HepG2 (cell line): ENCODE data around the gene DCAF4. TPM values are rescaled to one million over a fixed set of nuclear protein-coding genes. Genes with fewer than 3 reads are reported as not detected.

Experiments used
- ATAC-seq: fragments of 200-7000 bp; cut with Tn5 transposase; 3 replicates; pipeline ENCODE4 v1.9.1; 2020; ENCODE audit warnings: mild to moderate bottlenecking, moderate library complexity
- BruUV-seq: library from RNA; stranded (reverse); fragments of 400-500 nt; replicated peaks from 2 replicates; lab custom pipeline; 2021; lab: Mats Ljungman, UMichigan
- CTCF ChIA-PET: fragments of 300-600 bp; formaldehyde crosslinking; extraction: SDS; loops from one replicate; lab custom pipeline; 2021; ENCODE audit warnings: low total read pairs, inconsistent platforms, low intra/inter-chr PET ratio; lab: Yijun Ruan, JAX
- POLR2A ChIA-PET: fragments of 350-600 bp; sonication (Branson Sonifier 250); formaldehyde crosslinking; loops from one replicate; lab custom pipeline; 2020; ENCODE audit warnings: antibody characterized with exemption, inconsistent platforms; lab: Yijun Ruan, JAX
- DNase-seq: peaks from one replicate; pipeline ENCODE4 v3.0.0-alpha.2; 2015; ENCODE audit warnings: low spot score
- FAIRE-seq: peaks from 3 replicates; lab custom pipeline; 2011; peaks lifted over from hg19 to GRCh38; lab: Jason Lieb, UNC
- H2AFZ ChIP-seq: one replicate; pipeline ENCODE4 v1.6.1; 2011; ENCODE audit warnings: low read length, inconsistent platforms
- H3K27ac ChIP-seq: fragments of 300-600 bp; 3 replicates; pipeline ENCODE4 v1.8.0; 2011; ENCODE audit warnings: mixed run types, mild to moderate bottlenecking, mixed read lengths, low read length, inconsistent platforms; ENCODE audit not compliant: insufficient read depth; ENCODE audit errors: extremely low read length
- H3K27me3 ChIP-seq, 2 experiments: fragments of 200-600 bp in 1 of 2; 2 replicates in 1 of 2; 3 replicates in 1 of 2; pipeline versions ENCODE4 v1.6.0 to v1.8.0; 2011; ENCODE audit warnings: low read length in 2 of 2, mild to moderate bottlenecking in 2 of 2, moderate library complexity in 2 of 2, inconsistent platforms in 1 of 2; ENCODE audit not compliant: insufficient read depth in 2 of 2, control insufficient read depth in 1 of 2
- H3K36me3 ChIP-seq, 2 experiments: fragments of 200-600 bp in 1 of 2; replicated peaks in 1 of 2; 2 replicates in 1 of 2; 3 replicates in 1 of 2; pipeline versions ENCODE4 v1.5.1 to v1.8.0; 2011; ENCODE audit warnings: low read length in 2 of 2, inconsistent platforms in 1 of 2; ENCODE audit not compliant: insufficient read depth in 2 of 2, control insufficient read depth in 1 of 2
- H3K4me1 ChIP-seq: 2 replicates; pipeline ENCODE4 v1.5.1; 2012; ENCODE audit warnings: low read length, inconsistent platforms; ENCODE audit not compliant: insufficient read depth
- H3K4me2 ChIP-seq: 2 replicates; pipeline ENCODE4 v1.6.0; 2011; ENCODE audit warnings: low read depth, low read length, inconsistent platforms
- H3K4me3 ChIP-seq, 3 experiments: fragments of 200-600 bp in 1 of 3; sonication (generic), shearing (Covaris generic) in 1 of 3; replicated peaks in 1 of 3; 2 replicates each; pipeline ENCODE4 v1.5.1; 2011 to 2016; ENCODE audit warnings: low read length in 3 of 3, inconsistent platforms in 2 of 3, low read depth in 2 of 3, mild to moderate bottlenecking in 2 of 3, control low read depth in 1 of 3, mixed read lengths in 1 of 3; ENCODE audit not compliant: insufficient read depth in 1 of 3
- H3K79me2 ChIP-seq: one replicate; pipeline ENCODE4 v1.6.1; 2011; ENCODE audit warnings: low read length, inconsistent platforms; ENCODE audit not compliant: insufficient read depth
- H3K9ac ChIP-seq: 2 replicates; pipeline ENCODE4 v1.6.0; 2011; ENCODE audit warnings: mild to moderate bottlenecking, low read depth, low read length, inconsistent platforms; ENCODE audit not compliant: insufficient read depth
- H3K9me3 ChIP-seq: 2 replicates; pipeline ENCODE4 v1.5.1; 2012; ENCODE audit warnings: mild to moderate bottlenecking, low read length
- H4K20me1 ChIP-seq: 2 replicates; pipeline ENCODE4 v1.6.0; 2011; ENCODE audit warnings: inconsistent platforms, mild to moderate bottlenecking, low read length, moderate library complexity; ENCODE audit not compliant: insufficient read depth
- HOXA5 ChIP-seq: sonication (generic); formaldehyde crosslinking; IDR thresholded peaks from 2 replicates; pipeline ENCODE4 v1.4.0; 2020; ENCODE audit warnings: missing genetic modification reagents
- MAFG ChIP-seq: sonication (generic); formaldehyde crosslinking; IDR thresholded peaks from 2 replicates; pipeline ENCODE4 v1.5.1; 2020; ENCODE audit warnings: mild to moderate bottlenecking, missing genetic modification reagents
- PATZ1 ChIP-seq: sonication (generic); formaldehyde crosslinking; IDR thresholded peaks from 2 replicates; pipeline ENCODE4 v1.4.0; 2020; ENCODE audit warnings: missing genetic modification reagents
- SIN3A ChIP-seq: IDR thresholded peaks from 2 replicates; pipeline ENCODE4 v1.6.1; 2011; ENCODE audit warnings: low read depth, mild to moderate bottlenecking, control low read depth, low read length, borderline replicate concordance
- SKIL ChIP-seq: sonication (generic); formaldehyde crosslinking; IDR thresholded peaks from 2 replicates; pipeline ENCODE4 v1.8.0; 2022; ENCODE audit warnings: missing genetic modification reagents, mild to moderate bottlenecking, moderate library complexity, borderline replicate concordance
- ZMYM3 ChIP-seq: sonication (generic); formaldehyde crosslinking; IDR thresholded peaks from 2 replicates; pipeline ENCODE4 v1.5.1; 2020; ENCODE audit warnings: mild to moderate bottlenecking, missing genetic modification reagents
- ZNF124 ChIP-seq: sonication (generic); formaldehyde crosslinking; IDR thresholded peaks from 2 replicates; pipeline ENCODE4 v1.4.0; 2020; ENCODE audit warnings: missing genetic modification reagents
- ZNF430 ChIP-seq: sonication (generic); formaldehyde crosslinking; IDR thresholded peaks from 2 replicates; pipeline ENCODE4 v1.9.0; 2021; ENCODE audit warnings: mild to moderate bottlenecking, missing genetic modification reagents
- ZNF687 ChIP-seq: sonication (generic); formaldehyde crosslinking; IDR thresholded peaks from 2 replicates; pipeline ENCODE4 v1.5.1; 2020; ENCODE audit warnings: mild to moderate bottlenecking, missing genetic modification reagents, moderate library complexity
- WGBS: methylation state at CpG from one replicate; pipeline ENCODE4 v1.1.6; 2017; ENCODE audit warnings: low lambda C conversion rate; 5-methylcytosine and 5-hydroxymethylcytosine counted together
- in situ Hi-C: cut with HindIII; loops from 2 replicates; pipeline ENCODE4 v1.10.0; 2017; ENCODE audit warnings: low pct_unique_long_range_greater_than_20kb; ENCODE audit not compliant: extremely low pct_ligation_motif_present
- intact Hi-C: fragments of 100-400 bp; cut with micrococcal nuclease; formaldehyde crosslinking; loops from one replicate; pipeline ENCODE4 v1.10.0; 2022; ENCODE audit not compliant: unreplicated experiment
- polyA plus RNA-seq, 8 experiments: library from polyadenylated mRNA; depleted of rRNA in 3 of 8; stranded (reverse) in 7 of 8; unstranded in 1 of 8; fragments of >200 nt; fragmentation: Illumina TruSeq in 4 of 8; extraction: Trizol in 4 of 8; gene quantifications; 2 replicates each; pipeline versions ENCODE4 v1.2.1 to v1.2.3, GENCODE V29; 2011 to 2016; ENCODE audit warnings: low read depth in 4 of 8, missing spikeins in 1 of 8, mixed read lengths in 1 of 8; ENCODE audit not compliant: insufficient read depth in 1 of 8
- total RNA-seq, 5 experiments: library from RNA; depleted of rRNA; stranded (reverse); fragments of >200 nt; fragmentation: Illumina TruSeq; extraction: Trizol; gene quantifications; 2 replicates each; pipeline ENCODE4 v1.2.3, GENCODE V29; 2016; ENCODE audit warnings: low read depth in 1 of 5
- TF ChIP-seq, protein P1 (sequence below): sonication (generic); formaldehyde crosslinking; IDR thresholded peaks from 2 replicates; pipeline ENCODE4 v1.4.0; 2020; ENCODE audit warnings: mild to moderate bottlenecking, missing genetic modification reagents

Gene DCAF4
- total and polyA plus RNA-seq, 2 of the 13 experiments (the other 11 are each of a cell fraction or from before 2014, with no cell fraction given), result 18.8 to 21.1 TPM

DNA sequence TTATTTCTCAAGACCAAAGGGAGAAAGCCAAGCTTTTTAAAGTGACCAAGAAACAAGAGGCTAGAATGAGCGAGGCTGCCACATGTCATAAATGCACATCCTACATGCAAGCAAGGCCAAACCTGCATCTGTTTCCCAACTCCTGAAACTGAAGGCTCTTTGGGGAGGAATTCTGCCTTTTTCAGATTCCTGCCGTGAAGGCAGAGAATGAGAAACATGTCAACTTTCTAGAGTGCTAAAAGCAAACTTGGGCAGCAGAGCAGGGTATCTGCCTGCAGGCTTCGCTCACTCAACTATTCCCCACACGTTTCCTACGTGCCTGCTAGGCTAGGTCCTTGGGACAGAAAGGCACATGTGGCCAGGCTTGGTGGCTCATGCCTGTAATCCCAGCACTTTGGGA, 47.5 kb upstream of the DCAF4 start:
- WGBS, result 16% methylated on average over 4 of the region's 5 CpGs
- no peaks in the 10 kb centered on the region for H3K4me1 ChIP-seq
- H4K20me1 ChIP-seq, result no peaks in the 10 kb centered on the region
- POLR2A ChIA-PET, result no interaction called here
- FAIRE-seq (no peak), DNase-seq (no peak), ATAC-seq (no peak)
- TF ChIP-seq SIN3A (no peak), ZNF430 (CRISPR knock-in tag) (no peak), ZMYM3 (no peak)
- CTCF ChIA-PET, result no interaction called here
- in situ Hi-C loops (no loop called here), intact Hi-C loops (no loop called here)
- peaks cover 2 to 6% of the 10 kb centered on the region in 2 experiments; a peak in 2 of 5 replicates for H3K27me3 ChIP-seq
- no peaks in the 10 kb centered on the region for H3K36me3 ChIP-seq
- H3K4me3 ChIP-seq, result no peak overlapping the region
- no peaks in the 10 kb centered on the region for H3K9me3 ChIP-seq
- H2AFZ ChIP-seq, result no peak overlapping the region
- BruUV-seq, result no TSS peak
- no peak overlapping the region for H3K4me2 ChIP-seq
- H3K9ac ChIP-seq, result no peak overlapping the region
- no peaks in the 10 kb centered on the region for H3K79me2 ChIP-seq
- H3K27ac ChIP-seq, result no peak overlapping the region

- FAIRE-seq (no peak), DNase-seq (no peak), ATAC-seq (no peak)
- peaks cover 2 to 6% of the 10 kb centered on the region in 2 experiments; a peak in 2 of 5 replicates for H3K27me3 ChIP-seq
- no peaks in the 10 kb centered on the region for H4K20me1 ChIP-seq
- H3K9ac ChIP-seq, result no peak overlapping the region
- in situ Hi-C loops (no loop called here), intact Hi-C loops (no loop called here)
- no peak overlapping the region for H3K4me3 ChIP-seq
- no peaks in the 10 kb centered on the region for H3K9me3 ChIP-seq
- 8% methylated on average over 2 of the region's 6 CpGs for WGBS
- no peak overlapping the region for H3K4me2 ChIP-seq
- no peaks in the 10 kb centered on the region for H3K36me3 ChIP-seq
- H3K4me1 ChIP-seq, result no peaks in the 10 kb centered on the region
- no peak overlapping the region for H3K27ac ChIP-seq
- BruUV-seq, result no TSS peak
- H2AFZ ChIP-seq, result no peak overlapping the region
- H3K79me2 ChIP-seq, result no peaks in the 10 kb centered on the region
- CTCF ChIA-PET, result no interaction called here
- POLR2A ChIA-PET, result no interaction called here
- TF ChIP-seq SKIL (CRISPR knock-in tag) (no peak), ZNF124 (CRISPR knock-in tag) (no peak), PATZ1 (CRISPR knock-in tag) (no peak), HOXA5 (no peak), MAFG (CRISPR knock-in tag) (no peak), ZNF687 (no peak)
- TF ChIP-seq, protein P1, sequence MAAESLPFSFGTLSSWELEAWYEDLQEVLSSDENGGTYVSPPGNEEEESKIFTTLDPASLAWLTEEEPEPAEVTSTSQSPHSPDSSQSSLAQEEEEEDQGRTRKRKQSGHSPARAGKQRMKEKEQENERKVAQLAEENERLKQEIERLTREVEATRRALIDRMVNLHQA (CRISPR knock-in tag), result no peak
Measured at GRCh38 chr14:72879431-72879830, 46.8 kb upstream of the DCAF4 start.
